ENCODE measurements around the gene PMVK.

Gene PMVK

DNA sequence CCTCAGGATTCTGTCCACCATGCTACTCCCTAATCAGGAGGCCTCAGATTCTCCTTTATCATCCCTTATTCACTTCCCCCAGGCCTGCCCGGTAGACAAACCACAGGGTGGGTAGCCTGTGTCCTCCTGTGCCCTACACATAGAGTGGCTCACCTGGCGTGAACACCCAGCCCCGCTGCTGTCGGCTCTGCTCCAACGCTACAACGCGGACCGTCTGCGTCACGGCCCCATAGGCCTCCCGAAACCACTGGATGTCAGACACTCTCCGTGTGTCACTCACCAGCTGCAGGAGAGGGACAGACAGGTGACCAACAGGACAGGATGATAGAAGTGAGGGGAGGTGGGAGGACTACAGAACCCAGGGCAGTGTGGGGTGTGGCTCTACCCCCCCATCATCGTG, 10.3 kb downstream of the PMVK start:
- ATAC-seq (ENCODE audit: low read depth), result no peak
- Histone ChIP-seq H3K36me3 (ENCODE audit: low read depth) (peaks cover 28% of the 10 kb centered on the region), H3K27ac (ENCODE audit: poor library complexity, severe bottlenecking) (no peak overlapping the region), H3K4me3 (ENCODE audit: severe bottlenecking) (no peak overlapping the region), H3K9me3 (ENCODE audit: severe bottlenecking) (no peaks in the 10 kb centered on the region), H3K4me1 (ENCODE audit: insufficient read depth, poor library complexity, severe bottlenecking) (no peaks in the 10 kb centered on the region), H3K27me3 (ENCODE audit: insufficient read depth, poor library complexity, severe bottlenecking) (no peaks in the 10 kb centered on the region)
- TF ChIP-seq, protein P1, sequence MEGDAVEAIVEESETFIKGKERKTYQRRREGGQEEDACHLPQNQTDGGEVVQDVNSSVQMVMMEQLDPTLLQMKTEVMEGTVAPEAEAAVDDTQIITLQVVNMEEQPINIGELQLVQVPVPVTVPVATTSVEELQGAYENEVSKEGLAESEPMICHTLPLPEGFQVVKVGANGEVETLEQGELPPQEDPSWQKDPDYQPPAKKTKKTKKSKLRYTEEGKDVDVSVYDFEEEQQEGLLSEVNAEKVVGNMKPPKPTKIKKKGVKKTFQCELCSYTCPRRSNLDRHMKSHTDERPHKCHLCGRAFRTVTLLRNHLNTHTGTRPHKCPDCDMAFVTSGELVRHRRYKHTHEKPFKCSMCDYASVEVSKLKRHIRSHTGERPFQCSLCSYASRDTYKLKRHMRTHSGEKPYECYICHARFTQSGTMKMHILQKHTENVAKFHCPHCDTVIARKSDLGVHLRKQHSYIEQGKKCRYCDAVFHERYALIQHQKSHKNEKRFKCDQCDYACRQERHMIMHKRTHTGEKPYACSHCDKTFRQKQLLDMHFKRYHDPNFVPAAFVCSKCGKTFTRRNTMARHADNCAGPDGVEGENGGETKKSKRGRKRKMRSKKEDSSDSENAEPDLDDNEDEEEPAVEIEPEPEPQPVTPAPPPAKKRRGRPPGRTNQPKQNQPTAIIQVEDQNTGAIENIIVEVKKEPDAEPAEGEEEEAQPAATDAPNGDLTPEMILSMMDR (IDR thresholded peaks at IDR 0.05; ENCODE audit: poor library complexity, severe bottlenecking), result no peak
- DNase-seq (ENCODE audit: low spot score), result no peak

DNA sequence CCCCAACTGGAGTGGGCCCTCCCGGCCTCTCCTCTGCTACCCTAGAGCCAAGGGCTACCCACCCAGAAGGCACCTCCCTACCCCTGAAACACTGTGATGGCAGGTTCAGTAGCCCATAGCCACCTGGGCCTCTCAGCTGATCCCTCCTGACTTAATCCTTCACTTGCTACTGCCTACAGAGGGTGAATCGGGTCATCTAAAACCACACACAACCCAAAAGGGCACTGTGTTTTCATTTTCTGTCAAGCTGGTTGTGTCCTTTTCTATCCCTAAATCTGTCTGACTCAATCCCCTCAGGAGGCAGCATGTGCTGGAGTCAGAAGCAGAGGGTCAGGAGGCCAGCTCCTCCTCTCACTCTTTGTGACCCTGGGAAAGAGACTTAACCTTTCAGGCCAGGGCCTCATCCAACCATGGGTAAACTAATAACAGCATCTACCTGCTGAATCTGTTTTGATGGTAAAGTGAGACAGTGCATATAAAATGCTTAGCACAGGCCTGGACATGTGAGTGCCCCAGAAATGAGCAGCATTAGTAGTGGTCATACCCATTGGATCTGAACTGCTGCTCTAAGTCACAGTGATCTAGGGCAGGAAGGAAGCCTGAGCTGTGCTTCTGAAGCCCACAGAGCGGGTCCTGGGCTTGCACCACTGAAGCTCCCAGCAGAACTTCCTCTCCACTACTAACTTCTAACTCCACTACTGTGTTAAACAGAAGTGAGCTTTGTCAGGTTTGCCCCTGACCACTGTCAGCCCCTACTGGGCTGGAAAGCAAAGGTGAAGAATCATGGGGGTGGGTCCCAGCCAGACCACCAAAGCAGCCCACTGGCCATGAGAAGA, 11.0 kb downstream of the PMVK start:
- 0 out of 3 replicates have a peak, but pooled peaks have one; percentile 33 for ATAC-seq (ENCODE audit: low read depth)
- TF ChIP-seq, protein P1 (IDR thresholded peaks at IDR 0.05; ENCODE audit: poor library complexity, severe bottlenecking), result no peak

DNA sequence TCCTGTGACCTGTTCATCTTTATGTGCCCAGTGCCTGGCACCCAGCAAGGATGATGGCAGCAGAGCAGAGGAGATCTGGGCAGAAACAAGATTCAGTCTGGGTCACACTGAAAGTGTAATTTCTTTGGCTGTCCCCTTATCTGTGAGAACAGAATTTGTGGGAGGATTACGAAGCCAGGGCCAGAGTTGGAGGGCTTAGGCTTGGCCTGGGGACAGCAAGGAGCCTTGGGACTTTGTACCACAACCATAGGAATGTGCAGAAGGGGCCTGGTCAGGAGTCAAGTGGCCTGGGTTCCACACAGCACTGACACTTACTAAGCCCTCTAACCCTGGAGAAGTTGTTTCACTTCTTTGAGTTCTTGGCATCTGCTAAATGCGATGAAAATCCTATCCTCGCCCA, 12.8 kb downstream of the PMVK start:
- ATAC-seq (ENCODE audit: low read depth) (no peak), DNase-seq (ENCODE audit: low spot score) (no peak)
- no peaks in the 10 kb centered on the region for H3K4me1 ChIP-seq (ENCODE audit: insufficient read depth, poor library complexity, severe bottlenecking)
- no peak overlapping the region for H3K27ac ChIP-seq (ENCODE audit: poor library complexity, severe bottlenecking)
- no peak overlapping the region for H3K4me3 ChIP-seq (ENCODE audit: severe bottlenecking)
- H3K9me3 ChIP-seq (ENCODE audit: severe bottlenecking), result no peaks in the 10 kb centered on the region
- H3K36me3 ChIP-seq (ENCODE audit: low read depth), result peaks cover 25% of the 10 kb centered on the region
- no peaks in the 10 kb centered on the region for H3K27me3 ChIP-seq (ENCODE audit: insufficient read depth, poor library complexity, severe bottlenecking)
- TF ChIP-seq, protein P1 (IDR thresholded peaks at IDR 0.05; ENCODE audit: poor library complexity, severe bottlenecking), result no peak

More for the DNA sequence above, 11.0 kb downstream of the PMVK start:
- H3K4me1 ChIP-seq (ENCODE audit: insufficient read depth, poor library complexity, severe bottlenecking), result no peaks in the 10 kb centered on the region
- no peak for DNase-seq (ENCODE audit: low spot score)
- H3K36me3 ChIP-seq (ENCODE audit: low read depth), result peaks cover 28% of the 10 kb centered on the region
- no peak overlapping the region for H3K27ac ChIP-seq (ENCODE audit: poor library complexity, severe bottlenecking)
- H3K27me3 ChIP-seq (ENCODE audit: insufficient read depth, poor library complexity, severe bottlenecking), result no peaks in the 10 kb centered on the region
- H3K4me3 ChIP-seq (ENCODE audit: severe bottlenecking), result no peak overlapping the region
- no peaks in the 10 kb centered on the region for H3K9me3 ChIP-seq (ENCODE audit: severe bottlenecking)

DNA sequence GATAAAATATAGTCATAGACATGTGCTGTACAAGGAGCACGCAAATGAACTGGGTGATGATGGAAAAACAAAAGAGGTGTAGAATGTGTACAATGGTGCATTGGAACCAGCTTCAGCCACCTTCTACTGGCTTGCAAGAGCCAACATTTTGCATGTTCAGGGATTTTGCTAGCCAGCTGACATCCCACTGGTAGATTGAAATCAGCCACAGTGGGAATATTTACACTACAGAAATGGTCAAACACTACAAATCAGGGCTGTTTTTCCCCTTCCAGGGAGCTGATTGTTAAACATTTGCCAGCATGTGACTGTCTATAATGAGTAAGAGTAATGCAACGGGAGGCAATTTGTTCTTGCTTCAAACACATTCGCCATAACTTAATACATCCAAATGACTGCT, 23.2 kb downstream of the PMVK start:
- no peak for ATAC-seq (ENCODE audit: low read depth)
- Histone ChIP-seq H3K27me3 (ENCODE audit: insufficient read depth, poor library complexity, severe bottlenecking) (no peaks in the 10 kb centered on the region), H3K9me3 (ENCODE audit: severe bottlenecking) (no peaks in the 10 kb centered on the region), H3K4me1 (ENCODE audit: insufficient read depth, poor library complexity, severe bottlenecking) (no peaks in the 10 kb centered on the region), H3K4me3 (ENCODE audit: severe bottlenecking) (no peak overlapping the region), H3K27ac (ENCODE audit: poor library complexity, severe bottlenecking) (no peak overlapping the region), H3K36me3 (ENCODE audit: low read depth) (no peaks in the 10 kb centered on the region)
- DNase-seq (ENCODE audit: low spot score), result no peak
- TF ChIP-seq, protein P1 (IDR thresholded peaks at IDR 0.05; ENCODE audit: poor library complexity, severe bottlenecking), result no peak

DNA sequence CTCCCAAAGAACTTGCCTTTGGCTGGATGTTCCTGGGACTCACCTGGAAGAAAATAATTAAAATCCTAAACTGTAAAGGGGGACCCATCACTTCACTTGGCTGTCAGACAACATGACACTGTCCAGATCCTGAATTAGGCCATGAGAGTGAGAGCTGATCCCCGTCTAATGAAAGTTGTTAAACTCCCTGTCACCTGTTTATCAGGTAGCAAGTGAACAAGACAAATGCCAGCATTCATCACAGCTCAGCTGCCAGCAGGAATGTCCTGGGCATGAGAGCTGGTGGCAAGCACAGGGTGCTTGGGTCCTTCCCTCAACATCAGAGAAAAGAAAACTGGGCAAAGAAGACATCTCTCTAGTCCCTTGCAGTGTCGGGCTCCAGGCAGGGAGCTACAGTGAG, 23.8 kb downstream of the PMVK start:
- DNase-seq (ENCODE audit: low spot score) (no peak), ATAC-seq (ENCODE audit: low read depth) (no peak)
- no peaks in the 10 kb centered on the region for H3K9me3 ChIP-seq (ENCODE audit: severe bottlenecking)
- no peak overlapping the region for H3K27ac ChIP-seq (ENCODE audit: poor library complexity, severe bottlenecking)
- TF ChIP-seq, protein P1 (IDR thresholded peaks at IDR 0.05; ENCODE audit: poor library complexity, severe bottlenecking), result no peak
- H3K36me3 ChIP-seq (ENCODE audit: low read depth), result no peaks in the 10 kb centered on the region
- no peaks in the 10 kb centered on the region for H3K4me1 ChIP-seq (ENCODE audit: insufficient read depth, poor library complexity, severe bottlenecking)
- no peaks in the 10 kb centered on the region for H3K27me3 ChIP-seq (ENCODE audit: insufficient read depth, poor library complexity, severe bottlenecking)
- H3K4me3 ChIP-seq (ENCODE audit: severe bottlenecking), result no peak overlapping the region

All from RWPE2 (cell line).